HG03439 (cell line): ENCODE data around the gene LPCAT2.

Experiments used
- ATAC-seq: cut with Tn5 transposase; IDR thresholded peaks from one replicate; pipeline ENCODE4 v1.9.1; 2021; ENCODE audit warnings: mild to moderate bottlenecking, moderate library complexity; ENCODE audit not compliant: unreplicated experiment

Gene LPCAT2

GRCh38 chr16:55508941-55509931 is at the start of gene LPCAT2:
Gene LPCAT2 (plus strand): TSS chr16:55509072. CDS start chr16:55509182, 110 bp downstream.
- no peak for ATAC-seq

GRCh38 chr16:55462241-55462640 is 46.6 kb upstream of the LPCAT2 start:
- ATAC-seq = no peak

- ATAC-seq = no peak
These were observed 44.5 kb upstream of the LPCAT2 start for GRCh38 chr16:55464375-55464774.

GRCh38 chr16:55465077-55465896 is 43.6 kb upstream of the LPCAT2 start:
- ATAC-seq = peak; percentile 87

GRCh38 chr16:55466209-55466608 is 42.7 kb upstream of the LPCAT2 start:
- ATAC-seq = no peak

GRCh38 chr16:55467898-55468297 is 41.0 kb upstream of the LPCAT2 start:
- ATAC-seq = no peak

- ATAC-seq = no peak
These were observed 40.4 kb upstream of the LPCAT2 start for GRCh38 chr16:55468352-55468990.

GRCh38 chr16:55469821-55470532 is 38.9 kb upstream of the LPCAT2 start:
- ATAC-seq = no peak

- ATAC-seq = no peak
These were observed 38.1 kb upstream of the LPCAT2 start for GRCh38 chr16:55470533-55471371.

- ATAC-seq = no peak
These were observed 37.3 kb upstream of the LPCAT2 start for GRCh38 chr16:55471448-55472097.

- no peak for ATAC-seq
These were observed 35.3 kb upstream of the LPCAT2 start for GRCh38 chr16:55473587-55473986.

- ATAC-seq = no peak
These were observed 34.1 kb upstream of the LPCAT2 start for GRCh38 chr16:55474821-55475220.

- no peak for ATAC-seq
These were observed 33.0 kb upstream of the LPCAT2 start for GRCh38 chr16:55475919-55476318.

- ATAC-seq = no peak
These were observed 32.0 kb upstream of the LPCAT2 start for GRCh38 chr16:55476625-55477533.

- ATAC-seq = no peak
These were observed 31.1 kb upstream of the LPCAT2 start for GRCh38 chr16:55477736-55478135.

- ATAC-seq = no peak
These were observed 29.9 kb upstream of the LPCAT2 start, which contains the start of gene MMP2 for GRCh38 chr16:55478827-55479429. Gene MMP2 (plus strand): TSS chr16:55479198. CDS start chr16:55479480, 282 bp downstream.

- no peak for ATAC-seq
These were observed 29.3 kb upstream of the LPCAT2 start for GRCh38 chr16:55479430-55480140.
